Measurements from ENCODE around the gene ADSS1.

DNA sequence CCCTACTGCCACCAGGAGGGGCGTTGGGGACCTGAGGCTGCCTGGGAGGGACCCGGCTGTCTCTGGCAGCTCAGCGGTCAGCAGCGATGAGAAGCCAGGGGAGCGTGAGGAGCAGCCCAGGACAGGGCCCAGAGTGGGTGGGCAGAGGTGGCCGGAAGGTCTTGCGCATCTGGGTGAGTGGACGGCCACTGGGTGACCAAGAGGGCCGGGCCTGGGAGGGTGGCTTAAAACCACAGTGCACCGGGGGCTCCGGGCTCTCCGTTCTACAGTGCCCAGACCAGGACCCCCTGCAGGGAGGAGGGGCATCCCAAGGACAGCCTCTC lies 24.6 kb upstream of the ADSS1 start:
- TF ChIP-seq POLR2A (IDR thresholded peaks at IDR 0.05) (no peak), POLR2AphosphoS5 (IDR thresholded peaks at IDR 0.05) (peak in 2 of 3 donors; percentile 10 to 51)
